H1 (cell line): ENCODE measurements around the gene PRRC2A. TPM values are rescaled to one million over a fixed set of nuclear protein-coding genes. Genes with fewer than 3 reads are reported as not detected.

Experiments
- CTCF ChIA-PET: fragments of 300-600 bp; sonication (Branson Sonifier 250); formaldehyde crosslinking; loops from one replicate; lab custom pipeline; 2021; ENCODE audit not compliant: partially characterized antibody; lab: Charles Lee
- POLR2A ChIA-PET: fragments of 300-600 bp; sonication (Branson Sonifier 250); formaldehyde crosslinking; loops from one replicate; lab custom pipeline; 2021; ENCODE audit warnings: inconsistent platforms; ENCODE audit not compliant: partially characterized antibody; lab: Charles Lee
- DNase-seq, 2 experiments: peaks; one replicate each; pipeline versions ENCODE4 v3.0.0 to v3.0.0-alpha.2; 2010 to 2022; ENCODE audit warnings: low spot score in 2 of 2, low read depth in 1 of 2, mixed read lengths in 1 of 2
- FAIRE-seq: peaks from 2 replicates; lab custom pipeline; 2011; peaks lifted over from hg19 to GRCh38; lab: Jason Lieb, UNC
- H2AFZ ChIP-seq: 2 replicates; pipeline ENCODE4 v1.8.1; 2012; ENCODE audit warnings: low read length, inconsistent platforms
- H2AK5ac ChIP-seq: 2 replicates; pipeline ENCODE4 v1.6.1; 2013; ENCODE audit warnings: low read depth, low read length
- H2BK120ac ChIP-seq: replicated peaks from 2 replicates; pipeline ENCODE3; 2013; ENCODE audit warnings: low read depth, low read length, inconsistent platforms
- H2BK12ac ChIP-seq: 2 replicates; pipeline ENCODE4 v1.6.1; 2013; ENCODE audit warnings: low read depth, low read length
- H2BK15ac ChIP-seq: 2 replicates; pipeline ENCODE4 v1.6.1; 2013; ENCODE audit warnings: low read length
- H2BK20ac ChIP-seq: 2 replicates; pipeline ENCODE4 v1.6.1; 2013; ENCODE audit warnings: low read length
- H2BK5ac ChIP-seq: 2 replicates; pipeline ENCODE4 v1.6.1; 2013; ENCODE audit warnings: low read depth, low read length
- H3K14ac ChIP-seq: 2 replicates; pipeline ENCODE4 v1.6.1; 2013; ENCODE audit warnings: inconsistent platforms; ENCODE audit not compliant: insufficient read length
- H3K18ac ChIP-seq: 2 replicates; pipeline ENCODE4 v1.6.1; 2013; ENCODE audit warnings: low read length; ENCODE audit errors: extremely low read depth
- H3K23ac ChIP-seq: 2 replicates; pipeline ENCODE4 v1.6.1; 2013; ENCODE audit warnings: inconsistent platforms; ENCODE audit not compliant: insufficient read length
- H3K23me2 ChIP-seq: 2 replicates; pipeline ENCODE4 v1.6.1; 2013; ENCODE audit warnings: low read depth, low read length
- H3K27ac ChIP-seq: 2 replicates; pipeline ENCODE4 v1.6.1; 2011; ENCODE audit warnings: low read depth, low read length, inconsistent platforms
- H3K27me3 ChIP-seq, 4 experiments: replicated peaks in 1 of 4; 1 replicate in 1 of 4; 2 replicates in 3 of 4; pipeline versions ENCODE4 v1.6.1 to v1.8.1; 2011 to 2013; ENCODE audit warnings: low read length in 3 of 4, mild to moderate bottlenecking in 3 of 4, inconsistent platforms in 2 of 4, mixed read lengths in 2 of 4, moderate library complexity in 1 of 4; ENCODE audit not compliant: control insufficient read depth in 3 of 4, insufficient read depth in 3 of 4; ENCODE audit errors: extremely low read depth in 1 of 4
- H3K36me3 ChIP-seq, 4 experiments: 2 replicates each; pipeline versions ENCODE4 v1.6.1 to v1.8.1; 2011 to 2013; ENCODE audit warnings: mild to moderate bottlenecking in 4 of 4, low read length in 3 of 4, moderate library complexity in 2 of 4, control low read depth in 1 of 4, inconsistent platforms in 1 of 4; ENCODE audit not compliant: insufficient read depth in 4 of 4, control insufficient read depth in 2 of 4
- H3K4ac ChIP-seq: replicated peaks from 2 replicates; pipeline ENCODE3; 2013; ENCODE audit warnings: low read length, low read depth, mixed read lengths, inconsistent platforms; ENCODE audit not compliant: insufficient read length
- H3K4me1 ChIP-seq, 4 experiments: replicated peaks in 1 of 4; 1 replicate in 1 of 4; 2 replicates in 3 of 4; pipeline versions ENCODE4 v1.6.1 to v1.8.1; 2011 to 2013; ENCODE audit warnings: low read length in 3 of 4, inconsistent platforms in 2 of 4, mixed read lengths in 1 of 4; ENCODE audit not compliant: insufficient read depth in 4 of 4, control insufficient read depth in 3 of 4
- H3K4me2 ChIP-seq, 2 experiments: 2 replicates each; pipeline versions ENCODE4 v1.6.1 to v1.8.1; 2011 to 2013; ENCODE audit warnings: low read depth in 2 of 2, low read length in 2 of 2, control low read depth in 1 of 2, inconsistent platforms in 1 of 2, mild to moderate bottlenecking in 1 of 2; ENCODE audit not compliant: insufficient read depth in 1 of 2
- H3K4me3 ChIP-seq, 4 experiments: fragments of 200-600, 300-600 bp in 1 of 4; sonication (generic), shearing (Covaris generic), sonication (Bioruptor Twin) in 1 of 4; 2 replicates each; pipeline versions ENCODE4 v1.5.1 to v1.8.1; 2011 to 2016; ENCODE audit warnings: low read length in 4 of 4, low read depth in 3 of 4, control low read depth in 2 of 4, inconsistent platforms in 2 of 4, mild to moderate bottlenecking in 2 of 4, mixed read lengths in 1 of 4, moderate library complexity in 1 of 4; ENCODE audit not compliant: insufficient read depth in 2 of 4; ENCODE audit errors: extremely low read depth in 1 of 4
- H3K56ac ChIP-seq: replicated peaks from 2 replicates; pipeline ENCODE3; 2013; ENCODE audit warnings: low read depth, mild to moderate bottlenecking, mixed read lengths, low read length, inconsistent platforms; ENCODE audit not compliant: insufficient read length
- H3K79me1 ChIP-seq: 2 replicates; pipeline ENCODE4 v1.6.1; 2013; ENCODE audit warnings: low read depth, low read length, control low read depth
- H3K79me2 ChIP-seq, 2 experiments: 2 replicates each; pipeline versions ENCODE4 v1.6.1 to v1.8.1; 2012 to 2013; ENCODE audit warnings: low read length in 2 of 2, mild to moderate bottlenecking in 2 of 2, inconsistent platforms in 1 of 2; ENCODE audit not compliant: insufficient read depth in 2 of 2, control insufficient read depth in 1 of 2
- H3K9ac ChIP-seq, 4 experiments: replicated peaks in 1 of 4; 1 replicate in 1 of 4; 2 replicates in 3 of 4; pipeline versions ENCODE4 v1.6.1 to v1.8.1; 2011 to 2013; ENCODE audit warnings: low read depth in 3 of 4, low read length in 3 of 4, control low read depth in 2 of 4, mild to moderate bottlenecking in 2 of 4, moderate library complexity in 2 of 4, inconsistent platforms in 1 of 4; ENCODE audit errors: extremely low read depth in 1 of 4
- H3K9me3 ChIP-seq, 2 experiments: 2 replicates each; pipeline versions ENCODE4 v1.6.1 to v1.8.1; 2012 to 2013; ENCODE audit warnings: mild to moderate bottlenecking in 2 of 2, moderate library complexity in 2 of 2, control low read depth in 1 of 2, inconsistent platforms in 1 of 2, low read depth in 1 of 2, low read length in 1 of 2, mixed read lengths in 1 of 2; ENCODE audit not compliant: insufficient read depth in 2 of 2
- H4K20me1 ChIP-seq, 2 experiments: replicated peaks in 1 of 2; 2 replicates each; pipeline versions ENCODE3 to v1.8.1; 2011 to 2013; ENCODE audit warnings: inconsistent platforms in 2 of 2, low read length in 2 of 2, mild to moderate bottlenecking in 1 of 2; ENCODE audit not compliant: insufficient read depth in 2 of 2, control insufficient read depth in 1 of 2
- H4K5ac ChIP-seq: 2 replicates; pipeline ENCODE4 v1.6.1; 2013; ENCODE audit warnings: low read length, low read depth, mixed read lengths, inconsistent platforms; ENCODE audit not compliant: insufficient read length
- H4K8ac ChIP-seq: 2 replicates; pipeline ENCODE4 v1.8.0; 2013; ENCODE audit warnings: mild to moderate bottlenecking, moderate library complexity, low read length, inconsistent platforms; ENCODE audit not compliant: insufficient read depth; ENCODE audit errors: extremely low read depth
- H4K91ac ChIP-seq: replicated peaks from 2 replicates; pipeline ENCODE3; 2013; ENCODE audit warnings: low read length, mixed read lengths, inconsistent platforms; ENCODE audit not compliant: insufficient read length
- ASH2L ChIP-seq: fragments of 200-600, 300-600 bp; sonication (generic); IDR thresholded peaks from one replicate; pipeline ENCODE4 v1.7.1; 2017; ENCODE audit warnings: low read length
- JUN ChIP-seq: IDR thresholded peaks from 2 replicates; pipeline ENCODE4 v1.6.1; 2011; ENCODE audit warnings: low read depth, mild to moderate bottlenecking, improper control_type of control experiment, low read length
- KDM1A ChIP-seq: fragments of 200-600, 300-600 bp; sonication (generic); IDR thresholded peaks from 2 replicates; pipeline ENCODE4 v1.7.1; 2016; ENCODE audit warnings: mild to moderate bottlenecking, low read length, borderline replicate concordance
- SIRT6 ChIP-seq: IDR thresholded peaks from one replicate; pipeline ENCODE4 v1.7.1; 2012; ENCODE audit warnings: low read length, inconsistent platforms
- TBP ChIP-seq: IDR thresholded peaks from 2 replicates; pipeline ENCODE4 v1.6.1; 2011; ENCODE audit warnings: low read depth, low read length, improper control_type of control experiment
- WGBS, 2 experiments: shearing (Covaris generic) in 1 of 2; methylation state at CpG; one replicate each; pipeline versions ENCODE4 v1.1.6 to v1.1.7; 2013 to 2015; ENCODE audit warnings: low lambda C conversion rate in 2 of 2, mixed read lengths in 2 of 2, inconsistent platforms in 1 of 2, low coverage in 1 of 2, missing lambda C conversion rate in 1 of 2; ENCODE audit not compliant: insufficient replicate concordance in 2 of 2, insufficient coverage in 1 of 2, insufficient read length in 1 of 2; ENCODE audit errors: extremely low coverage in 1 of 2, missing lambda C conversion rate in 1 of 2; 5-methylcytosine and 5-hydroxymethylcytosine counted together
- polyA plus RNA-seq, 7 experiments: library from polyadenylated mRNA; depleted of rRNA in 3 of 7; stranded (reverse) in 5 of 7; unstranded in 2 of 7; fragments of >200 nt in 5 of 7; fragments of 200-250 nt in 2 of 7; gene quantifications; 1 replicate in 5 of 7; 2 replicates in 1 of 7; 4 replicates in 1 of 7; pipeline versions ENCODE4 v1.2.1 to v1.2.3, GENCODE V29; 2011 to 2013; ENCODE audit warnings: missing spikeins in 2 of 7, mixed read lengths in 2 of 7
- total RNA-seq: library from RNA; stranded (reverse); fragmentation: NEBNext Ultra II Directional; extraction: Animal tissue kit (Norgen Biotek cat#: 25700); gene quantifications from 2 replicates; pipeline ENCODE4 v1.2.1, GENCODE V29; 2021
- TF ChIP-seq, protein P1 (sequence below), 3 experiments: IDR thresholded peaks; 1 replicate in 2 of 3; 2 replicates in 1 of 3; pipeline versions ENCODE4 v1.5.1 to v1.6.1; 2011; ENCODE audit warnings: low read length in 3 of 3, mild to moderate bottlenecking in 3 of 3, inconsistent platforms in 2 of 3, low read depth in 1 of 3, moderate library complexity in 1 of 3; ENCODE audit not compliant: insufficient read depth in 1 of 3; ENCODE audit errors: control extremely low read depth in 1 of 3
- TF ChIP-seq, protein P2 (sequence below): IDR thresholded peaks from 2 replicates; pipeline ENCODE4 v1.6.1; 2012; ENCODE audit warnings: inconsistent platforms

PRRC2A gene
- total and polyA plus RNA-seq, 2 of the 8 experiments (the other 6 are each of a cell fraction or from before 2014, with no cell fraction given) = 118 to 300 TPM

GRCh38 chr6:31663126-31663960 lies 42.8 kb downstream of the PRRC2A start:
- POLR2A ChIA-PET = interaction anchor here (0.6 to 25.5 kb wide), 22 partner anchors 10 to 281 kb away, joined by 3 to 883 read pairs (median 6); partner anchors contain the start of genes ABHD16A, AIF1, APOM and BAG6
- CTCF ChIA-PET = interaction anchor here (0.6 to 3.8 kb wide), 15 partner anchors 10 to 289 kb away, joined by 3 to 38 read pairs (median 5); partner anchors contain the start of genes APOM, BAG6 and LSM2
- FAIRE-seq = no peak

More at GRCh38 chr6:31663126-31663960, 42.8 kb downstream of the PRRC2A start:
- no peaks in the 10 kb centered on the region for H3K9me3 ChIP-seq
- no peak overlapping the region for H4K91ac ChIP-seq
- H3K23me2 ChIP-seq = peaks cover 12% of the 10 kb centered on the region
- peaks cover 0 to 19% (median 5%) of the 10 kb centered on the region in 4 experiments; a peak in 5 of 7 replicates for H3K4me1 ChIP-seq
- no peaks in the 10 kb centered on the region for H3K27me3 ChIP-seq
- peaks cover 12% of the 10 kb centered on the region for H3K79me1 ChIP-seq
- H3K14ac ChIP-seq = no peak overlapping the region
- H2BK15ac ChIP-seq = no peak overlapping the region
- no peak overlapping the region for H2AFZ ChIP-seq
- no peak overlapping the region for H2BK20ac ChIP-seq
- peak overlapping the region in 1 of 4 experiments; percentile 95; a peak in 3 of 7 replicates for H3K9ac ChIP-seq
- no peak overlapping the region for H3K18ac ChIP-seq
- no peak overlapping the region for H4K5ac ChIP-seq
- peaks cover 0 to 57% of the 10 kb centered on the region in 2 experiments; a peak in 3 of 4 replicates for H3K79me2 ChIP-seq
- H3K36me3 ChIP-seq = peaks cover 15 to 30% (median 20%) of the 10 kb centered on the region in 4 experiments
- peak overlapping the region in 3 of 4 experiments; percentile 28 to 94 (median 42); a peak in 5 of 8 replicates for H3K4me3 ChIP-seq
- peaks cover 5 to 7% of the 10 kb centered on the region in 2 experiments for H4K20me1 ChIP-seq
- TF ChIP-seq JUN (no peak), KDM1A (no peak), SIRT6 (no peak), TBP (no peak), ASH2L (no peak)
- TF ChIP-seq, protein P1, sequence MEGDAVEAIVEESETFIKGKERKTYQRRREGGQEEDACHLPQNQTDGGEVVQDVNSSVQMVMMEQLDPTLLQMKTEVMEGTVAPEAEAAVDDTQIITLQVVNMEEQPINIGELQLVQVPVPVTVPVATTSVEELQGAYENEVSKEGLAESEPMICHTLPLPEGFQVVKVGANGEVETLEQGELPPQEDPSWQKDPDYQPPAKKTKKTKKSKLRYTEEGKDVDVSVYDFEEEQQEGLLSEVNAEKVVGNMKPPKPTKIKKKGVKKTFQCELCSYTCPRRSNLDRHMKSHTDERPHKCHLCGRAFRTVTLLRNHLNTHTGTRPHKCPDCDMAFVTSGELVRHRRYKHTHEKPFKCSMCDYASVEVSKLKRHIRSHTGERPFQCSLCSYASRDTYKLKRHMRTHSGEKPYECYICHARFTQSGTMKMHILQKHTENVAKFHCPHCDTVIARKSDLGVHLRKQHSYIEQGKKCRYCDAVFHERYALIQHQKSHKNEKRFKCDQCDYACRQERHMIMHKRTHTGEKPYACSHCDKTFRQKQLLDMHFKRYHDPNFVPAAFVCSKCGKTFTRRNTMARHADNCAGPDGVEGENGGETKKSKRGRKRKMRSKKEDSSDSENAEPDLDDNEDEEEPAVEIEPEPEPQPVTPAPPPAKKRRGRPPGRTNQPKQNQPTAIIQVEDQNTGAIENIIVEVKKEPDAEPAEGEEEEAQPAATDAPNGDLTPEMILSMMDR (IDR thresholded peaks at IDR 0.05; ENCODE audit: control extremely low read depth in 1 of 3, insufficient read depth in 1 of 3, low read depth in 1 of 3, low read length in 3 of 3) = no peak
- TF ChIP-seq, protein P2, sequence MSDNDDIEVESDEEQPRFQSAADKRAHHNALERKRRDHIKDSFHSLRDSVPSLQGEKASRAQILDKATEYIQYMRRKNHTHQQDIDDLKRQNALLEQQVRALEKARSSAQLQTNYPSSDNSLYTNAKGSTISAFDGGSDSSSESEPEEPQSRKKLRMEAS = no peak
- H3K23ac ChIP-seq = no peak overlapping the region
- H3K4me2 ChIP-seq = peak overlapping the region; percentile 74 to 82
- H4K8ac ChIP-seq = no peak overlapping the region
- no peak overlapping the region for H3K56ac ChIP-seq
- DNase-seq = no peak
- H2AK5ac ChIP-seq = no peak overlapping the region
- no peak overlapping the region for H3K27ac ChIP-seq
- no peak overlapping the region for H2BK120ac ChIP-seq
- no peak overlapping the region for H2BK12ac ChIP-seq
- H2BK5ac ChIP-seq = no peak overlapping the region
- H3K4ac ChIP-seq = no peak overlapping the region
- 90% methylated on average over 9 of the region's 9 CpGs; no CpG with 5 or more reads in 1 of the 2 experiments for WGBS, 2 experiments
